Adrenal gland (tissue), 5 donors: ENCODE measurements around the gene KARS1.

Experiments used
- POLR2A ChIP-seq, 2 donors: fragments of 450-650 bp; IDR thresholded peaks; one replicate each; pipeline ENCODE4 v1.6.1; 2017; ENCODE audit warnings: antibody characterized with exemption in 2 of 2, mild to moderate bottlenecking in 2 of 2, moderate library complexity in 1 of 2
- TF ChIP-seq, protein P1 (sequence below), 6 experiments: fragments of 450-650 bp in 4 of 6; fragments of 200-600 bp in 2 of 6; sonication (generic) in 1 of 6; IDR thresholded peaks; 1 replicate in 5 of 6; 2 replicates in 1 of 6; pipeline versions ENCODE4 v1.5.1 to v1.8.0; 2016 to 2021; ENCODE audit warnings: antibody characterized with exemption in 6 of 6, mild to moderate bottlenecking in 2 of 6, moderate library complexity in 1 of 6
- donor health status: DM: no; HTN: no; CAD: no.

GRCh38 chr16:75630052-75630451 is 17.4 kb downstream of the KARS1 start:
- TF ChIP-seq, protein P1, sequence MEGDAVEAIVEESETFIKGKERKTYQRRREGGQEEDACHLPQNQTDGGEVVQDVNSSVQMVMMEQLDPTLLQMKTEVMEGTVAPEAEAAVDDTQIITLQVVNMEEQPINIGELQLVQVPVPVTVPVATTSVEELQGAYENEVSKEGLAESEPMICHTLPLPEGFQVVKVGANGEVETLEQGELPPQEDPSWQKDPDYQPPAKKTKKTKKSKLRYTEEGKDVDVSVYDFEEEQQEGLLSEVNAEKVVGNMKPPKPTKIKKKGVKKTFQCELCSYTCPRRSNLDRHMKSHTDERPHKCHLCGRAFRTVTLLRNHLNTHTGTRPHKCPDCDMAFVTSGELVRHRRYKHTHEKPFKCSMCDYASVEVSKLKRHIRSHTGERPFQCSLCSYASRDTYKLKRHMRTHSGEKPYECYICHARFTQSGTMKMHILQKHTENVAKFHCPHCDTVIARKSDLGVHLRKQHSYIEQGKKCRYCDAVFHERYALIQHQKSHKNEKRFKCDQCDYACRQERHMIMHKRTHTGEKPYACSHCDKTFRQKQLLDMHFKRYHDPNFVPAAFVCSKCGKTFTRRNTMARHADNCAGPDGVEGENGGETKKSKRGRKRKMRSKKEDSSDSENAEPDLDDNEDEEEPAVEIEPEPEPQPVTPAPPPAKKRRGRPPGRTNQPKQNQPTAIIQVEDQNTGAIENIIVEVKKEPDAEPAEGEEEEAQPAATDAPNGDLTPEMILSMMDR (IDR thresholded peaks at IDR 0.05), result no peak
- TF ChIP-seq POLR2A (IDR thresholded peaks at IDR 0.05), result no peak
